Measurements from ENCODE around the gene MRPS2.

DNA sequence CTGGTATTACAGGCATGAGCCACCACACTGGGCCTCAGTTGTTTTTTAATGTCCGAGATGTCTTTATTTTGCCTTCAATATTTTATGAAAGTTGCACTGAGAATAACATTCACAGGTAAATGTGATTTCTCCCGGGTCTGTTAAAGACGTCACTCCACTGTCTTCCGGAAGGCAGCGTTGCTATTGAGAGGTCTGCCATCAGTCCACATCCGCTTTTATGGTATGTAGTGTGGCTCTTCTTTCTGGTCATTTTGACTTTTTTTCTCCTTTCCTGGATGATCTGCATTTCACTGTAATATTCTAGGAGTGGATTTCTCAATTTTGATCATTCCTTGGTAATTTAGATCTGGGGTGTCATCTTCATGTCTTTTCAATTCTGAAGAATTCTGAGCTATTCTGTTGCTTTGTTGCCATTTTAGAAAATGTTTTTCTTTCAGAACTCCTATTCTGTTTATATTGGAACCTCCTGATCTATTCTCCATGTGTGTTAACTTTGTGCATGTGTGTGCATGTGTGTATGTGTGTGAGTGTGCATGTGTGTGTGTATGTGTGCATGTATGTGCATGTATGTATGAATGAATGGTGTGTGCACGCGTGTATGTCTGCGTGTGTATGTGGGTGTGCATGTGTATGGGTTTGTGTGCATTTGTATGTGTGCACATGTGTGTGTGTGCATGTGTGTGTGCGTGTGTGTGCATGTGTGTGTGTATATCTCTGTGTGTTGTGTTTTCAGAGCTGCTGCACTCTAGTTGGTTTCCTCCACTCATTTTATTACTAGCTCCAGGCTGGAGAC lies 18.9 kb downstream of the MRPS2 start:
- TF ChIP-seq, protein P1, sequence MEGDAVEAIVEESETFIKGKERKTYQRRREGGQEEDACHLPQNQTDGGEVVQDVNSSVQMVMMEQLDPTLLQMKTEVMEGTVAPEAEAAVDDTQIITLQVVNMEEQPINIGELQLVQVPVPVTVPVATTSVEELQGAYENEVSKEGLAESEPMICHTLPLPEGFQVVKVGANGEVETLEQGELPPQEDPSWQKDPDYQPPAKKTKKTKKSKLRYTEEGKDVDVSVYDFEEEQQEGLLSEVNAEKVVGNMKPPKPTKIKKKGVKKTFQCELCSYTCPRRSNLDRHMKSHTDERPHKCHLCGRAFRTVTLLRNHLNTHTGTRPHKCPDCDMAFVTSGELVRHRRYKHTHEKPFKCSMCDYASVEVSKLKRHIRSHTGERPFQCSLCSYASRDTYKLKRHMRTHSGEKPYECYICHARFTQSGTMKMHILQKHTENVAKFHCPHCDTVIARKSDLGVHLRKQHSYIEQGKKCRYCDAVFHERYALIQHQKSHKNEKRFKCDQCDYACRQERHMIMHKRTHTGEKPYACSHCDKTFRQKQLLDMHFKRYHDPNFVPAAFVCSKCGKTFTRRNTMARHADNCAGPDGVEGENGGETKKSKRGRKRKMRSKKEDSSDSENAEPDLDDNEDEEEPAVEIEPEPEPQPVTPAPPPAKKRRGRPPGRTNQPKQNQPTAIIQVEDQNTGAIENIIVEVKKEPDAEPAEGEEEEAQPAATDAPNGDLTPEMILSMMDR (IDR thresholded peaks at IDR 0.05), result no peak
- TF ChIP-seq POLR2AphosphoS5 (IDR thresholded peaks at IDR 0.05) (no peak), POLR2A (IDR thresholded peaks at IDR 0.05) (no peak), EP300 (IDR thresholded peaks at IDR 0.05) (no peak)

Data from gastroesophageal sphincter (tissue), 3 donors.